H1 (cell line): ENCODE measurements around the gene MMP24OS. TPM values are rescaled to one million over a fixed set of nuclear protein-coding genes. Genes with fewer than 3 reads are reported as not detected.

ENCODE experiments used
- CTCF ChIA-PET: fragments of 300-600 bp; sonication (Branson Sonifier 250); formaldehyde crosslinking; loops from one replicate; lab custom pipeline; 2021; ENCODE audit not compliant: partially characterized antibody; lab: Charles Lee
- POLR2A ChIA-PET: fragments of 300-600 bp; sonication (Branson Sonifier 250); formaldehyde crosslinking; loops from one replicate; lab custom pipeline; 2021; ENCODE audit warnings: inconsistent platforms; ENCODE audit not compliant: partially characterized antibody; lab: Charles Lee
- DNase-seq, 2 experiments: peaks; one replicate each; pipeline versions ENCODE4 v3.0.0 to v3.0.0-alpha.2; 2010 to 2022; ENCODE audit warnings: low spot score in 2 of 2, low read depth in 1 of 2, mixed read lengths in 1 of 2
- FAIRE-seq: peaks from 2 replicates; lab custom pipeline; 2011; peaks lifted over from hg19 to GRCh38; lab: Jason Lieb, UNC
- H2AFZ ChIP-seq: 2 replicates; pipeline ENCODE4 v1.8.1; 2012; ENCODE audit warnings: low read length, inconsistent platforms
- H2AK5ac ChIP-seq: 2 replicates; pipeline ENCODE4 v1.6.1; 2013; ENCODE audit warnings: low read depth, low read length
- H2BK120ac ChIP-seq: replicated peaks from 2 replicates; pipeline ENCODE3; 2013; ENCODE audit warnings: low read depth, low read length, inconsistent platforms
- H2BK12ac ChIP-seq: 2 replicates; pipeline ENCODE4 v1.6.1; 2013; ENCODE audit warnings: low read depth, low read length
- H2BK15ac ChIP-seq: 2 replicates; pipeline ENCODE4 v1.6.1; 2013; ENCODE audit warnings: low read length
- H2BK20ac ChIP-seq: 2 replicates; pipeline ENCODE4 v1.6.1; 2013; ENCODE audit warnings: low read length
- H2BK5ac ChIP-seq: 2 replicates; pipeline ENCODE4 v1.6.1; 2013; ENCODE audit warnings: low read depth, low read length
- H3K14ac ChIP-seq: 2 replicates; pipeline ENCODE4 v1.6.1; 2013; ENCODE audit warnings: inconsistent platforms; ENCODE audit not compliant: insufficient read length
- H3K18ac ChIP-seq: 2 replicates; pipeline ENCODE4 v1.6.1; 2013; ENCODE audit warnings: low read length; ENCODE audit errors: extremely low read depth
- H3K23ac ChIP-seq: 2 replicates; pipeline ENCODE4 v1.6.1; 2013; ENCODE audit warnings: inconsistent platforms; ENCODE audit not compliant: insufficient read length
- H3K23me2 ChIP-seq: 2 replicates; pipeline ENCODE4 v1.6.1; 2013; ENCODE audit warnings: low read depth, low read length
- H3K27ac ChIP-seq: 2 replicates; pipeline ENCODE4 v1.6.1; 2011; ENCODE audit warnings: low read depth, low read length, inconsistent platforms
- H3K27me3 ChIP-seq, 4 experiments: replicated peaks in 1 of 4; 1 replicate in 1 of 4; 2 replicates in 3 of 4; pipeline versions ENCODE4 v1.6.1 to v1.8.1; 2011 to 2013; ENCODE audit warnings: low read length in 3 of 4, mild to moderate bottlenecking in 3 of 4, inconsistent platforms in 2 of 4, mixed read lengths in 2 of 4, moderate library complexity in 1 of 4; ENCODE audit not compliant: control insufficient read depth in 3 of 4, insufficient read depth in 3 of 4; ENCODE audit errors: extremely low read depth in 1 of 4
- H3K36me3 ChIP-seq, 4 experiments: 2 replicates each; pipeline versions ENCODE4 v1.6.1 to v1.8.1; 2011 to 2013; ENCODE audit warnings: mild to moderate bottlenecking in 4 of 4, low read length in 3 of 4, moderate library complexity in 2 of 4, control low read depth in 1 of 4, inconsistent platforms in 1 of 4; ENCODE audit not compliant: insufficient read depth in 4 of 4, control insufficient read depth in 2 of 4
- H3K4ac ChIP-seq: replicated peaks from 2 replicates; pipeline ENCODE3; 2013; ENCODE audit warnings: low read length, low read depth, mixed read lengths, inconsistent platforms; ENCODE audit not compliant: insufficient read length
- H3K4me1 ChIP-seq, 4 experiments: replicated peaks in 1 of 4; 1 replicate in 1 of 4; 2 replicates in 3 of 4; pipeline versions ENCODE4 v1.6.1 to v1.8.1; 2011 to 2013; ENCODE audit warnings: low read length in 3 of 4, inconsistent platforms in 2 of 4, mixed read lengths in 1 of 4; ENCODE audit not compliant: insufficient read depth in 4 of 4, control insufficient read depth in 3 of 4
- H3K4me2 ChIP-seq, 2 experiments: 2 replicates each; pipeline versions ENCODE4 v1.6.1 to v1.8.1; 2011 to 2013; ENCODE audit warnings: low read depth in 2 of 2, low read length in 2 of 2, control low read depth in 1 of 2, inconsistent platforms in 1 of 2, mild to moderate bottlenecking in 1 of 2; ENCODE audit not compliant: insufficient read depth in 1 of 2
- H3K4me3 ChIP-seq, 4 experiments: fragments of 200-600, 300-600 bp in 1 of 4; sonication (generic), shearing (Covaris generic), sonication (Bioruptor Twin) in 1 of 4; 2 replicates each; pipeline versions ENCODE4 v1.5.1 to v1.8.1; 2011 to 2016; ENCODE audit warnings: low read length in 4 of 4, low read depth in 3 of 4, control low read depth in 2 of 4, inconsistent platforms in 2 of 4, mild to moderate bottlenecking in 2 of 4, mixed read lengths in 1 of 4, moderate library complexity in 1 of 4; ENCODE audit not compliant: insufficient read depth in 2 of 4; ENCODE audit errors: extremely low read depth in 1 of 4
- H3K56ac ChIP-seq: replicated peaks from 2 replicates; pipeline ENCODE3; 2013; ENCODE audit warnings: low read depth, mild to moderate bottlenecking, mixed read lengths, low read length, inconsistent platforms; ENCODE audit not compliant: insufficient read length
- H3K79me1 ChIP-seq: 2 replicates; pipeline ENCODE4 v1.6.1; 2013; ENCODE audit warnings: low read depth, low read length, control low read depth
- H3K79me2 ChIP-seq, 2 experiments: 2 replicates each; pipeline versions ENCODE4 v1.6.1 to v1.8.1; 2012 to 2013; ENCODE audit warnings: low read length in 2 of 2, mild to moderate bottlenecking in 2 of 2, inconsistent platforms in 1 of 2; ENCODE audit not compliant: insufficient read depth in 2 of 2, control insufficient read depth in 1 of 2
- H3K9ac ChIP-seq, 4 experiments: replicated peaks in 1 of 4; 1 replicate in 1 of 4; 2 replicates in 3 of 4; pipeline versions ENCODE4 v1.6.1 to v1.8.1; 2011 to 2013; ENCODE audit warnings: low read depth in 3 of 4, low read length in 3 of 4, control low read depth in 2 of 4, mild to moderate bottlenecking in 2 of 4, moderate library complexity in 2 of 4, inconsistent platforms in 1 of 4; ENCODE audit errors: extremely low read depth in 1 of 4
- H3K9me3 ChIP-seq, 2 experiments: 2 replicates each; pipeline versions ENCODE4 v1.6.1 to v1.8.1; 2012 to 2013; ENCODE audit warnings: mild to moderate bottlenecking in 2 of 2, moderate library complexity in 2 of 2, control low read depth in 1 of 2, inconsistent platforms in 1 of 2, low read depth in 1 of 2, low read length in 1 of 2, mixed read lengths in 1 of 2; ENCODE audit not compliant: insufficient read depth in 2 of 2
- H4K20me1 ChIP-seq, 2 experiments: replicated peaks in 1 of 2; 2 replicates each; pipeline versions ENCODE3 to v1.8.1; 2011 to 2013; ENCODE audit warnings: inconsistent platforms in 2 of 2, low read length in 2 of 2, mild to moderate bottlenecking in 1 of 2; ENCODE audit not compliant: insufficient read depth in 2 of 2, control insufficient read depth in 1 of 2
- H4K5ac ChIP-seq: 2 replicates; pipeline ENCODE4 v1.6.1; 2013; ENCODE audit warnings: low read length, low read depth, mixed read lengths, inconsistent platforms; ENCODE audit not compliant: insufficient read length
- H4K8ac ChIP-seq: 2 replicates; pipeline ENCODE4 v1.8.0; 2013; ENCODE audit warnings: mild to moderate bottlenecking, moderate library complexity, low read length, inconsistent platforms; ENCODE audit not compliant: insufficient read depth; ENCODE audit errors: extremely low read depth
- H4K91ac ChIP-seq: replicated peaks from 2 replicates; pipeline ENCODE3; 2013; ENCODE audit warnings: low read length, mixed read lengths, inconsistent platforms; ENCODE audit not compliant: insufficient read length
- BACH1 ChIP-seq: IDR thresholded peaks from 2 replicates; pipeline ENCODE4 v1.6.1; 2012; ENCODE audit warnings: low read length, improper control_type of control experiment
- CBX5 ChIP-seq: fragments of 300-800, 300-1000 bp; sonication (generic); IDR thresholded peaks from 2 replicates; pipeline ENCODE4 v1.7.1; 2016; ENCODE audit warnings: antibody characterized with exemption, low read length, low read depth
- EGR1 ChIP-seq: IDR thresholded peaks from 2 replicates; pipeline ENCODE4 v1.6.1; 2011; ENCODE audit warnings: low read depth, low read length, borderline replicate concordance
- NRF1 ChIP-seq: IDR thresholded peaks from 2 replicates; pipeline ENCODE4 v1.6.1; 2011; ENCODE audit warnings: mild to moderate bottlenecking, low read depth, low read length, improper control_type of control experiment
- RFX5 ChIP-seq: IDR thresholded peaks from 2 replicates; pipeline ENCODE4 v1.6.1; 2011; ENCODE audit warnings: low read depth, low read length, improper control_type of control experiment, borderline replicate concordance
- SIN3A ChIP-seq, 2 experiments: IDR thresholded peaks in 1 of 2; conservative IDR thresholded peaks in 1 of 2; 2 replicates each; pipeline ENCODE4 v1.6.1; 2011 to 2012; ENCODE audit warnings: low read length in 2 of 2, improper control_type of control experiment in 1 of 2, low read depth in 1 of 2, mild to moderate bottlenecking in 1 of 2
- SRF ChIP-seq: IDR thresholded peaks from 2 replicates; pipeline ENCODE4 v1.6.1; 2011; ENCODE audit warnings: mild to moderate bottlenecking, low read depth, low read length, moderate library complexity
- TBP ChIP-seq: IDR thresholded peaks from 2 replicates; pipeline ENCODE4 v1.6.1; 2011; ENCODE audit warnings: low read depth, low read length, improper control_type of control experiment
- USF2 ChIP-seq: IDR thresholded peaks from 2 replicates; pipeline ENCODE4 v1.6.1; 2011; ENCODE audit warnings: low read length, improper control_type of control experiment
- YY1 ChIP-seq: IDR thresholded peaks from 2 replicates; pipeline ENCODE4 v1.6.1; 2011; ENCODE audit warnings: low read depth, mild to moderate bottlenecking, low read length
- WGBS, 2 experiments: shearing (Covaris generic) in 1 of 2; methylation state at CpG; one replicate each; pipeline versions ENCODE4 v1.1.6 to v1.1.7; 2013 to 2015; ENCODE audit warnings: low lambda C conversion rate in 2 of 2, mixed read lengths in 2 of 2, inconsistent platforms in 1 of 2, low coverage in 1 of 2, missing lambda C conversion rate in 1 of 2; ENCODE audit not compliant: insufficient replicate concordance in 2 of 2, insufficient coverage in 1 of 2, insufficient read length in 1 of 2; ENCODE audit errors: extremely low coverage in 1 of 2, missing lambda C conversion rate in 1 of 2; 5-methylcytosine and 5-hydroxymethylcytosine counted together
- polyA plus RNA-seq, 7 experiments: library from polyadenylated mRNA; depleted of rRNA in 3 of 7; stranded (reverse) in 5 of 7; unstranded in 2 of 7; fragments of >200 nt in 5 of 7; fragments of 200-250 nt in 2 of 7; gene quantifications; 1 replicate in 5 of 7; 2 replicates in 1 of 7; 4 replicates in 1 of 7; pipeline versions ENCODE4 v1.2.1 to v1.2.3, GENCODE V29; 2011 to 2013; ENCODE audit warnings: missing spikeins in 2 of 7, mixed read lengths in 2 of 7
- total RNA-seq: library from RNA; stranded (reverse); fragmentation: NEBNext Ultra II Directional; extraction: Animal tissue kit (Norgen Biotek cat#: 25700); gene quantifications from 2 replicates; pipeline ENCODE4 v1.2.1, GENCODE V29; 2021

MMP24OS gene
- total and polyA plus RNA-seq, 2 of the 8 experiments (the other 6 are each of a cell fraction or from before 2014, with no cell fraction given): 19.0 to 21.3 TPM

GRCh38 chr20:35284267-35284991 lies 6.5 kb upstream of the MMP24OS start, which contains the start of gene EIF6:
TSS of gene EIF6 (minus strand) at chr20:35284772. CDS start at chr20:35284487, 285 bp downstream.
- Histone ChIP-seq H3K27me3 (no peaks in the 10 kb centered on the region), H3K18ac (peak within 1 kb of the TSS; percentile 64), H3K27ac (peak within 1 kb of the TSS; percentile 13; the same call in 1 of the 2 replicates), H4K91ac (peak within 1 kb of the TSS; percentile 39), H3K4me2 (peak within 1 kb of the TSS; percentile 92 to 94), H2AFZ (peak within 1 kb of the TSS; percentile 94), H4K5ac (peak within 1 kb of the TSS; percentile 78), H3K79me1 (peaks cover 12% of the 10 kb centered on the region; the same call in 1 of the 2 replicates), H3K79me2 (peaks cover 9 to 29% of the 10 kb centered on the region in 2 experiments), H4K20me1 (peaks cover 7 to 12% of the 10 kb centered on the region in 2 experiments), H3K9ac (peak within 1 kb of the TSS; percentile 78 to 86 (median 81)), H2BK15ac (peak within 1 kb of the TSS; percentile 2; the same call in 1 of the 2 replicates), H3K36me3 (peaks cover 16 to 23% (median 19%) of the 10 kb centered on the region in 4 experiments), H3K4me1 (peaks cover 3 to 8% (median 5%) of the 10 kb centered on the region in 4 experiments; a peak in 6 of 7 replicates), H3K4ac (peak within 1 kb of the TSS; percentile 95), H3K23me2 (peaks cover 8% of the 10 kb centered on the region), H3K23ac (no peak within 1 kb of the TSS), H2BK20ac (no peak within 1 kb of the TSS), H3K14ac (no peak within 1 kb of the TSS), H3K9me3 (no peaks in the 10 kb centered on the region), H4K8ac (peak within 1 kb of the TSS; percentile 94), H2BK5ac (peak within 1 kb of the TSS; percentile 69), H2BK120ac (no peak within 1 kb of the TSS), H2BK12ac (0 out of 2 replicates have a peak within 1 kb of the TSS, but pooled peaks have one; percentile 6), H3K4me3 (peak within 1 kb of the TSS; percentile 75 to 95 (median 92)), H3K56ac (peak within 1 kb of the TSS; percentile 63), H2AK5ac (peak within 1 kb of the TSS; percentile 75; the same call in 1 of the 2 replicates)
- POLR2A ChIA-PET: interaction anchor here (0.6 to 3.0 kb wide), 22 partner anchors 9 to 1172 kb away, joined by 3 to 16 read pairs (median 3); partner anchors contain the start of genes EDEM2, GDF5, GSS and MYH7B
- FAIRE-seq (no peak), DNase-seq (peak; percentile 65 to 93)
- CTCF ChIA-PET: interaction anchor here (0.8 to 11.1 kb wide), 3 partner anchors 18 to 139 kb away, joined by 4 to 104 read pairs (median 4); no protein-coding TSS in a partner anchor
- WGBS, 2 experiments: 2% methylated on average over 43 of the region's 61 CpGs; no CpG with 5 or more reads in 1 of the 2 experiments
- TF ChIP-seq BACH1 (no peak), USF2 (0 out of 2 replicates have a peak, but pooled peaks have one; percentile 2), YY1 (0 out of 2 replicates have a peak, but pooled peaks have one; percentile 22), EGR1 (peak; percentile 95), RFX5 (no peak), SRF (0 out of 2 replicates have a peak, but pooled peaks have one; percentile 49), TBP (peak; percentile 87), SIN3A (conservative IDR thresholded peaks at IDR 0.05 in 1 of 2, IDR thresholded peaks at IDR 0.05 in 1 of 2; ENCODE audit: low read depth in 1 of 2, low read length in 2 of 2) (peak; percentile 81 to 91; a peak in 3 of 4 replicates), CBX5 (no peak), NRF1 (no peak)
